ENCODE results near the gene ZNF195. TPM values are rescaled to one million over a fixed set of nuclear protein-coding genes. Genes with fewer than 3 reads are reported as not detected.

Gene ZNF195
- total RNA-seq, 2 experiments from 2014 or later: 16.6 to 18.4 TPM

DNA sequence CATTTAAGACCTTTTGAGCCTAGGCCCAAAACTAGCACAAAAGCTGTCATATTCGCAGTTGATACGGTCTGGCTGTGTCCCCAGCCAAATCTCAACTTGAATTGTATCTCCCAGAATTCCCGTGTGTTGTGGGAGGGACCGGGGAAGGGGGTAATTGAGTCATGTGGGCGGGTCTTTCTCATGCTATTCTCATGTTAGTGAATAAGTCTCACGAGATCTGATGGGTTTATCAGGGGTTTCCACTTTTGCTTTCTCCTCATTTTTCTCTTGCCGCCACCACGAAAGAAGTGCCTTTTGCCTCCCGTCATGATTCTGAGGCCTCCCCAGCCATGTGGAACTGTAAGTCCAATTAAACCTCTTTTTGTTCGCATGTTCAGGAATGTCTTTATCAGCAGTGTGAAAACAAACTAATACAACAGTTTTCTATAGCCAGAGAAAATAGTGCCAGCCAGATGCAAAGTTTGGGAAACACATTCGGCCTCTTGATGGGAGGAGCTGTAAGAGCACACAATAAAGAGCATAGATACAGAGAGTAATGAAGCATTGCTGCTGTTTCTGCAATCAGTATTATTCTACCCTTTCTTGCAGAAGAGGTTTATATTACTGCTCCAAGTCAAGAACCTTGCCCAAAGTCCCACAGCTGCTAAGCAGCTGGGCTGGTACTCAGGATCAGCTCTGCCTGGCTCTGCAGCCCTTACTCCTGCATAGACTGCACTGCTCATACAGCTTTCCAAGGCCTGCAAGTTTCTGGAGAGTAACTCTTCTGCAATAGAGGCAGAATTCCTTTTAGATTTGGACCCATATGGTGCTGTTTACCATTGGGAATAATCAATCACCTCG lies 2.0 kb upstream of the ZNF195 start:
- H3K9me3 ChIP-seq (ENCODE audit: control insufficient read depth in 1 of 2, insufficient read depth in 1 of 2, low read length in 2 of 2): no peaks in the 10 kb centered on the region
- no peaks in the 10 kb centered on the region for H3K27me3 Mint-ChIP-seq
- peak overlapping the region; percentile 96 for H3K27ac Mint-ChIP-seq
- H3K4me3 ChIP-seq (ENCODE audit: low read length): no peak overlapping the region
- H3K27ac ChIP-seq (ENCODE audit: low read depth in 1 of 2, low read length in 2 of 2): no peak overlapping the region
- intact Hi-C loops (cut with DNase I, micrococcal nuclease): loop anchor here in 1 of 2 experiments (5.0 to 10.0 kb wide), 2 partner anchors 979 to 1006 kb away; partner anchors contain the start of genes CD81 and TSSC4
- H3K36me3 ChIP-seq (ENCODE audit: insufficient read depth, low read length): peaks cover under 1% of the 10 kb centered on the region
- H3K4me1 Mint-ChIP-seq (ENCODE audit: low read depth): peaks cover 46% of the 10 kb centered on the region
- TF ChIP-seq CTCF (IDR thresholded peaks at IDR 0.05): no peak
- ChIA-PET CTCF (interaction anchor here (1.2 to 3.3 kb wide), 3 partner anchors 28 to 366 kb away, joined by 3 to 14 read pairs (median 3); no protein-coding TSS in a partner anchor), POLR2A (no interaction called here)
- DNase-seq: no peak
- ATAC-seq (ENCODE audit: poor library complexity): no peak
- no peaks in the 10 kb centered on the region for H3K27me3 ChIP-seq (ENCODE audit: control insufficient read depth in 1 of 2, insufficient read depth in 2 of 2, low read length in 2 of 2)
- H3K4me1 ChIP-seq (ENCODE audit: insufficient read depth, low read length): peaks cover 25% of the 10 kb centered on the region
- peak overlapping the region; percentile 75 for H3K4me3 Mint-ChIP-seq
- H3K36me3 Mint-ChIP-seq (ENCODE audit: low read depth): peaks cover 6% of the 10 kb centered on the region
- H3K9me3 Mint-ChIP-seq: no peaks in the 10 kb centered on the region

- no peaks in the 10 kb centered on the region for H3K27me3 Mint-ChIP-seq
- no peaks in the 10 kb centered on the region for H3K9me3 Mint-ChIP-seq
- H3K36me3 ChIP-seq (ENCODE audit: insufficient read depth, low read length): peaks cover 44% of the 10 kb centered on the region
- peaks cover 6% of the 10 kb centered on the region for H3K36me3 Mint-ChIP-seq (ENCODE audit: low read depth)
- H3K27me3 ChIP-seq (ENCODE audit: control insufficient read depth in 1 of 2, insufficient read depth in 2 of 2, low read length in 2 of 2): no peaks in the 10 kb centered on the region
- H3K4me3 Mint-ChIP-seq: peak overlapping the region; percentile 34
- peaks cover 31% of the 10 kb centered on the region for H3K4me1 ChIP-seq (ENCODE audit: insufficient read depth, low read length)
- DNase-seq (no peak), ATAC-seq (ENCODE audit: poor library complexity) (no peak)
- intact Hi-C loops (cut with DNase I, micrococcal nuclease): loop anchor here in 1 of 2 experiments (10.0 kb wide), 1 partner anchor 321 kb away; the partner anchor contains the start of gene CARS1
- H3K9me3 ChIP-seq (ENCODE audit: control insufficient read depth in 1 of 2, insufficient read depth in 1 of 2, low read length in 2 of 2): peaks cover 0 to 4% of the 10 kb centered on the region in 2 experiments
- ChIA-PET POLR2A (no interaction called here), CTCF (no interaction called here)
- no peak overlapping the region for H3K27ac ChIP-seq (ENCODE audit: low read depth in 1 of 2, low read length in 2 of 2)
- H3K4me3 ChIP-seq (ENCODE audit: low read length): no peak overlapping the region
- TF ChIP-seq CTCF (IDR thresholded peaks at IDR 0.05): no peak
- H3K4me1 Mint-ChIP-seq (ENCODE audit: low read depth): peaks cover 57% of the 10 kb centered on the region
- peak overlapping the region; percentile 96 for H3K27ac Mint-ChIP-seq
Observed at GRCh38 chr11:3375552-3375951, 3.4 kb downstream of the ZNF195 start.

DNA sequence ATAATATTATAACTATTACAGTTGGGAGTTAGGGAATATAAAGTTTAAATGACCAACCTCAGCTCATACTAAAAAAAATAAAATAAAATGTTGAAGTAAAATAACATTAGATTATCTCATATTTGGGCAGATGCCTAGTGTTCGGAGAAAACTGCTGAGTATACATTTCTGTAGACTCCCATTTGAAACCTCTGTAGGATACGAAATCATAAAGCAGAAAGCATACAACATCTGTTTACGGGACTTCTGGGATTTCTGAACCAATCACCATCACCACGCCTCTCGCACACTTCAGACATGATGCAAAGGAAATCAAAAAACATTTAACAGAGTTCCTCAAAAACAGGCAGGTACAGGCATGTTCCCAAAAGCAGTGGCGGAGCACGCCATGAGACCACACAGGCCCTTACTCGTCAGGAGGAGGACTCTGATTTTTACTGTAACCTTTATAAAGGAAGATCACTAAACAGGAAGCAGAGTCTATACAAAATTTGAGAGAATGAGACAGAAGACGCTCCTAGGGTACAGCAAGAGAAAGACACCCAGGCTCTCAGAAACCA lies 8.6 kb downstream of the ZNF195 start:
- H3K9me3 Mint-ChIP-seq: peaks cover 10% of the 10 kb centered on the region
- ChIA-PET POLR2A (no interaction called here), CTCF (no interaction called here)
- Histone ChIP-seq H3K27ac (ENCODE audit: low read depth in 1 of 2, low read length in 2 of 2) (no peak overlapping the region), H3K4me3 (ENCODE audit: low read length) (no peak overlapping the region), H3K9me3 (ENCODE audit: control insufficient read depth in 1 of 2, insufficient read depth in 1 of 2, low read length in 2 of 2) (peaks cover 24 to 26% of the 10 kb centered on the region in 2 experiments), H3K4me1 (ENCODE audit: insufficient read depth, low read length) (peaks cover 2% of the 10 kb centered on the region), H3K27me3 (ENCODE audit: control insufficient read depth in 1 of 2, insufficient read depth in 2 of 2, low read length in 2 of 2) (no peaks in the 10 kb centered on the region), H3K36me3 (ENCODE audit: insufficient read depth, low read length) (peaks cover 87% of the 10 kb centered on the region)
- no peak for TF ChIP-seq CTCF (IDR thresholded peaks at IDR 0.05)
- H3K27me3 Mint-ChIP-seq: no peaks in the 10 kb centered on the region
- no peak overlapping the region for H3K4me3 Mint-ChIP-seq
- peaks cover 10% of the 10 kb centered on the region for H3K4me1 Mint-ChIP-seq (ENCODE audit: low read depth)
- H3K27ac Mint-ChIP-seq: no peak overlapping the region
- DNase-seq (no peak), ATAC-seq (ENCODE audit: poor library complexity) (no peak)
- no peaks in the 10 kb centered on the region for H3K36me3 Mint-ChIP-seq (ENCODE audit: low read depth)
- intact Hi-C loops (cut with DNase I, micrococcal nuclease): loop anchor here in 1 of 2 experiments (10.0 kb wide), 1 partner anchor 316 kb away; the partner anchor contains the start of gene CARS1
